Activated naive CD4-positive, alpha-beta T cell treated with Interleukin-2 at 50 U/mL for 16 hours (primary cell): Measurements from ENCODE around the gene CLEC4A.
"Not testable (repeated sequence)": the region's sequence is repeated elsewhere in the genome, so short reads cannot be mapped to it uniquely, and the experiment has no call there.

Source experiments
- DNase-seq: peaks from one replicate; pipeline ENCODE4 v3.0.0-alpha.2; 2020

The CLEC4A gene

DNA sequence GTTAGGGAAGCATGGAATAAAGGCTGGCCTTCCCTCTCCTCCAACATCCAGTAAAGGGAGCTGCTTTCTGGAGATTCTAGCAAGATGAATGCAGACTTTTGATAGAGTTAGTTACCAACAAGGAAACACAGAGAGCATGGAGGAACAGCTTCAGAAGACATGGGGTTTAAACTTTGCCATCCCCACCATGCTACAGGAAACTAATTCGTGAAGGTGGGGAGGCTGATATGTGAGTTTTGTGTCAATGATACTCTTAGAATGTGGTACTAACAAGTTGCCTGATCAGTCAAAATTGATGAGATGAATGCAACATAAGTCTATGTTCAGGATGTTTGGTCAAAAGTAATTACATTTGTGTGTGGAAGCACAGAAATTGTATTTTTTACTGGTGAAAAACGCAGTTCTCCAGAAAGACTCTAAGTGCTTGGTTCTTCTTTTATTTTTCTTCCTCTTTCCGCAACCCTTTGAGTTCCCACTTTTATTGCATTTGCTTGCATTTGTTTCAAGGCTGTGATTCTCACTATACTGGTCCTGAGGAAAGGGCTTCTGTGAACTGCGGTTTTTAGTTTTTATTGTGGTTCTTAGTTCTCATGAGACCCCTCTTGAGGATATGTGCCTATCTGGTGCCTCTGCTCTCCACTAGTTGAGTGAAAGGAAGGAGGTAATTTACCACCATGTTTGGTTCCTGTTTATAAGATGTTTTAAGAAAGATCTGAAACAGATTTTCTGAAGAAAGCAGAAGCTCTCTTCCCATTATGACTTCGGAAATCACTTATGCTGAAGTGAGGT, at the start of gene CLEC4A:
Gene CLEC4A, plus strand, starts transcription at position 494 of the 789 bp plus-strand sequence. Its CDS starts 262 bp downstream, at position 756.
- no peak for DNase-seq

- DNase-seq, result no peak
These were observed 47.5 kb upstream of the CLEC4A start for GRCh38 chr12:8075935-8076334.

- DNase-seq, result no peak
These were observed 47.1 kb upstream of the CLEC4A start for GRCh38 chr12:8076366-8076765.

DNA sequence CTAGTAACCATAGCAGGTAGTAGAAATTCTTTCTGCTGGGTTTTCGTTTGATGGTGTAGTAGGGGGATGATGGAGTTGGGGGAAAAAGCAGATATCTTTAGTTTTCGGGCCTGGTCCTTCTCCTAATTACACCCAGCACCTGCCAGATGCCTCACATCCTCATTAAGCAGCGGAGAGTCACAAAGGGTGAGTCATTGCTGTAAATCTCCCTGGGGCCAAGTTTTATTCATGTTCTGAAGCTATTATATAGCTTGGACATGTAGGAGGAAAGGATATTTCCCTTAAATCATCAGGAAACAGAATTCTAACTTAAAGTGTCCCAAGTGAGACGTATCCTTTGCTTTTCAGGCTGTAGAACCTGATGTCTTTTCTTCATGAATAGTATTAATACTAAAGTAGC, 46.2 kb upstream of the CLEC4A start:
- no peak for DNase-seq

GRCh38 chr12:8078398-8078797, 45.0 kb upstream of the CLEC4A start:
- peak; percentile 65 for DNase-seq

GRCh38 chr12:8078916-8079315, 44.5 kb upstream of the CLEC4A start:
- DNase-seq, result no peak

GRCh38 chr12:8080120-8080519, 43.3 kb upstream of the CLEC4A start:
- no peak for DNase-seq

DNA sequence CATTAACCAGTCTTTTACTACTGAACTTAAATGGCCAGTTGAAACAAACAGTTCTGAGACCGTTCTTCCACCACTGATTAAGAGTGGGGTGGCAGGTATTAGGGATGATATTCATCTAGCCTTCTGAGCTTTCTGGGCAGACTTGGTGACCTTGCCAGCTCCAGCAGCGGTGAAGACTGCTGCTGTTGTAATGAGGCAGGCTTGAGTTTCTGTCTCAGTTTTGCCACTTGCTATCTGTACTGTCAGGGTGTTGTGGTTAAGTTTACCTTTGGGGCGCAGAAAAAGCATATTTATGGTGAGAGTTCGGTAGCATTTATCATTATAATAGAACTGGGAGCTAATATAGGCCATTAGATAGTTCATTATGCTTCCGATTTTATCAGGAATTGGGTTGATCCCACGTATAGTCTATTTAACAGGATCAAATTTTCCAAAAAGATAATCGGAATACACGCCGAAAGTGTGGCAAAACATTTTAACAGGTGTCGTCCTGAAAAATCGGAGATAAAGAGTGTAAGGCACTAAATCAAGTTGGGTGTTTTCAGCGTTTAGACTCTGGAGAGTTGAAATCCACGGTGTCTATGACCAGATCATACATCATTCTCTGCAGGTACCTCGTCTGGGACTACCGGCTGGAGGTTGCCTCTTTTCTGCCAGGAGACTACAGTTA, 42.0 kb upstream of the CLEC4A start:
- peak; percentile 35 for DNase-seq

GRCh38 chr12:8082808-8083100, 40.7 kb upstream of the CLEC4A start:
- no peak for DNase-seq

GRCh38 chr12:8084351-8084750, 39.1 kb upstream of the CLEC4A start:
- peak; percentile 29 for DNase-seq

GRCh38 chr12:8087666-8088065, 35.8 kb upstream of the CLEC4A start:
- no peak for DNase-seq

DNA sequence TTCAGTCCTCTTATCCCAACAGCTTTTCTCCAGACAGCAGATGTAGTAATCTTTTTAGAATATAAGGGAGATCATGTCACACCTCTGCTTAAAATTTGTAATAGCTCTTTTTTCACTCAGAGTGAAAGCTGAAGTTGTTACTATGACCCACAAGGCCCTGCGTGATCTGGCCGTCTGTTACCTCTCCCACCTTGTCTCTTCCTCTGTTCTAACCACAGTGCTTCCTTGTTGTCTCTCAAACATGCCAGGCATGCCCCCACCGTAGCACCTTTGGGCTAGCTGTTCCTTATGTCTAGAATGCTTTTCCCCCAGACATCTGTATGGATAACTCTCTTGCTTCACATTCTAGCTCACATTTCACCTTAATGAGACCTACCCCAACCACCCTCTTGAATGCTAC, 34.8 kb upstream of the CLEC4A start:
- peak; percentile 35 for DNase-seq

GRCh38 chr12:8089277-8089676, 34.1 kb upstream of the CLEC4A start:
- DNase-seq, result not testable (repeated sequence)

DNA sequence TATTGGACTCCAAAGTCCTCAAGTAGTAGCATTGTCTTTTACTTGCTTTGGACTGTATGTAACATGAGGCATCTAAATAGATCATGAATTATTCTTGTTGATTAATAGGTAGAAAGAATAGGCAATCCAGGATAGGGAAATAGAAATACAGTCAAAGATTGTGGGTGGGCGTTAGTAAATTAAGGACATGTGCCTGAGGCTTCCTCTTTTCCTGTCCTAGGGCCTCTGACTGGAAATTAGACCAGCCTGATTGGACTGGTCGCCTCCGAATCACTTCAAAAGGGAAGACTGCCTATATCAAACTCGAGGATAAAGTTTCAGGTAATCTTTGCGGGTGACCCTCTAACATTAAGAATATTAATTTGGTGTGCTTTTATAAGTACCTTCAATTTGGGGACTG, 33.7 kb upstream of the CLEC4A start:
- no peak for DNase-seq

DNA sequence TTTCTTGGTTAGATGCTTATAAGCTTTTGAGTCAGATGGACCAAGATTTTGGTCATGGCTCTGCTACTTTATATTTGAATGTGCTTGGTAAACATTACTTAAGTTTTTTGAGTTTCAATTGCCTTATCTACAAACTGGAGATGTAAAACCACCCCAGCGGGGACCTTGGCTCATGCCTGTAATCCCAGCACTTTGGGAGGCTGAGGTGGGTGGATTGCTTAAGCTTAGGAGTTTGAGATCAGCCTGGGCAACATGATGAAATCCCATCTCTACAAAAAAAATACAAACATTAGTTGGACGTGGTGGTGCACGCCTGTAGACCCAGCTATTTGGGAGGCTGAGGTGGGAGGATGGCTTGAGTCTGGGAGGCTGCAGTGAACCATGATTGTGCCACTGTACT, 30.1 kb upstream of the CLEC4A start:
- no peak for DNase-seq

DNA sequence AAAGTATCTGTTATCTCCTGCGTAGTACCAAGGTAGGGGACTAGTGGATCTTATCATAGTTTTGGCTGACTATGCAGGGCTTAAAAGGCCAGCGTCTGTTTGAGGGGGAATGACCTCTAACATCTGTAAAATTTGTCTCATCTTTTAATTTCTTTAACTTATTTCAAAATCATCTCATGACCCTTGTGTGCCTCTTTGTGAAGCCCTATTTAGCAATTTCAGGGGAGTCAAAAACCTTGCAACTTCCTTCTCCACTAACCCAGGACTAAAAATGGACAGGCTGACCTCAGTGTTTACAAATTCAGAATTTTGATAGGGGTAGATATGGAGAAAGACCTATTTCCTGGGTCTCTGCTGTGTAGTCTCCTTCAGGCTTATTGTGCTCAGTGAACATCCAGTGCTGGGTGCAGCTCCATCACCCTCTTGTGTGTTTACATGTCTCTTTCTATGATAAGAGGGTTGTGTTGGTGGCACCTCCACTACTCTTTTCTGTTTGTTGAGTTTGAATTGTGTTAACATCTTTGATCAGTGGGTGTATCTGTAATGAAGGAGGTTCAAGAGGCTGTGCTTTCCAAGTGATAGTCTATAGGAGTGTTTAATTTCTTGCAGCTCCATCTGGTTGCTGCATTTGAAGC, 27.0 kb upstream of the CLEC4A start:
- no peak for DNase-seq

GRCh38 chr12:8099235-8099634, 24.2 kb upstream of the CLEC4A start:
- no peak for DNase-seq

DNA sequence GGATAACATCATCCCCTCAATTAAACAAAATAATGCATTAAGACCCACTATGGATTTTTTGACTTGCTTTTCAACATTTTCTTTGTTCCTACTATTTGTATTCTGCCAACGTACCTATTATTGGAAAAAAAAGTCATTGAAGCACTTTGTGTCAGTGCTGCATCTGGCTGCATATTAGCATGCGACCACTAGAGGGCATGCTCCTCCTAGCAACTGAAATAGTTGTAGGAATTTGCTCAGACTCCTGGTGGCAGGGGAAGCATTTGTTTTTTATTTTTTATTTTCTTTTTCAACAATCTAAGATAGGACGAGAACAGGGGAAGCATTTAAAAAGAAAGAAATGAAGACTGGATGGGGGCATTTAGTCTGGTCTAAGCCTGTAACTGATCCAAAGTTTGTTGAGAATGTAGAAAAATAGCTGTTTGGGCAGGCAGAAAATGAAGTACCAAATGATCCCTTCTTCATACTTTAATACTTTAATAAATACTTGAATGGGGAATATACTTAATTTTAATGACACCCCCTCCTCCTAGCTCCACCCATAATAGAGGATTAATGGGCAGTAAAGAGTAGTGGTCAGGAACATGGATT, 14.5 kb upstream of the CLEC4A start:
- DNase-seq, result peak; percentile 79

DNA sequence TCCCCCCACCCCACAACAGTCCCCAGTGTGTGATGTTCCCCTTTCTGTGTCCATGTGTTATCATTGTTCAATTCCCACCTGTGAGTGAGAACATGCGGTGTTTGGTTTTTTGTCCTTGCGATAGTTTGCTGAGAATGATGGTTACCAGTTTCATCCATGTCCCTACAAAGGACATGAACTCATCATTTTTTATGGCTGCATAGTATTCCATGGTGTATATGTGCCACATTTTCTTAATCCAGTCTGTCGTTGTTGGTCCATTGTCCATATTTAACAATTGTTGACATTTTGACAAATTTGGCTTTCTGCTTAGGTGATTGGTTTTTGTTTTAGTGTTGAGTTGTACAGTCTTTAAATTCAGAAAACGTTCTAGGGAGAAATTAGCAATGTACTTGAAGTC, 10.3 kb upstream of the CLEC4A start:
- not testable (repeated sequence) for DNase-seq

- no peak for DNase-seq
These were observed 3.2 kb upstream of the CLEC4A start for GRCh38 chr12:8120072-8120713.

DNA sequence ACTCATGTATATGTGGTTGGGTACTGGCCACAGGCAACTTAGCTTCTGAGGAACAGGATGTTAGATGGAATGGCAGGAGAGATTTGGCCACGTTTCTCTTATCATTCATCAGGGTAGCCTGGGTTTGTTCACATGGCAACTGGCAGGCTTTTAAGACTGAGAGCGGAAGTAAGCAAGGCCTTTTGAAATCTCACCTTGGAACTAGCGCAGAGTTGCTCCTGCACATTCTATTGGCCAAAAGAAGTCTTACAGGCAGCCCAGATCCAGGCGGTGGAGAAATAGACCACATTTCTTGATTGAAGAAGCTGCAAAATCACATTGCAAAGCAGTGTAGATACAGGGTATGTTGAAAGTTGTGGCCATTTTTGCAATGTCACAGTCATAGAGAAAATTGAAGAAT, 3.7 kb downstream of the CLEC4A start:
- no peak for DNase-seq

DNA sequence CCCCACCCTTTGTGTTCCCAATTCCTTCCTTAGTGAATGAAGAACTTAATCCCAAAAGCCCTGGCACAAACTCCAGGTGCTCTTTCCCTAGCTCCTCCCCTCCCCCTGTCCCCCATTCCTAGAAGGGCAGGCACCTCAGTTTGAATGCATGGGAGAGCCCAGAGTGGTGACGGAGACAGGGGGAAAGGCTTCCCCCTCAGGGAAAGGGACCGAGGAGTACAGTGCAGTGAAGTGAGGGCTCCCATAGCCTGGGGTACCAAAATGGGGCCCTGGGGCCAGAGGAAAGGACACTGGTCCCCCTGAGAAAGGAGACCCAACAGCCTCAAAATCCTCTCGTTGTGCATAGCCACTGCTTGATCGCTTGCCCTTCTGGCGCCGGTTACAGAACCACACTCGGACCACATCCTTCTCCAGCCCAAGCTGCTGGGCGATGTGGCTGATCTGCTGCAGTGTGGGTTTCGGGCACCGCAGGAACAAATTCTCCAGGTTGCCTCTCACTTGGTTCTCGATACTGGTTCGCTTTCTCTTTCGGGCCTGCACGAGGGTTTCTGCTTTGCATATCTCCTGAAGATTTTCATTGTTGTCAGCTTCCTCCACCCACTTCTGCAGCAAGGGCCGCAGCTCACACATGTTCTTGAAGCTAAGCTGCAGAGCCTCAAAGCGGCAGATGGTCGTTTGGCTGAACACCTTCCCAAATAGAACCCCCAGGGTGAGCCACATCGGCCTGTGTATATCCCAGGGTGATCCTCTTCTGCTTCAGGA, 10.4 kb downstream of the CLEC4A start:
- DNase-seq, result not testable (repeated sequence)
